ENCODE measurements around the gene PJVK.
"Not testable (repeated sequence)": the region's sequence is repeated elsewhere in the genome, so short reads cannot be mapped to it uniquely, and the experiment has no call there.

PJVK gene, protein sequence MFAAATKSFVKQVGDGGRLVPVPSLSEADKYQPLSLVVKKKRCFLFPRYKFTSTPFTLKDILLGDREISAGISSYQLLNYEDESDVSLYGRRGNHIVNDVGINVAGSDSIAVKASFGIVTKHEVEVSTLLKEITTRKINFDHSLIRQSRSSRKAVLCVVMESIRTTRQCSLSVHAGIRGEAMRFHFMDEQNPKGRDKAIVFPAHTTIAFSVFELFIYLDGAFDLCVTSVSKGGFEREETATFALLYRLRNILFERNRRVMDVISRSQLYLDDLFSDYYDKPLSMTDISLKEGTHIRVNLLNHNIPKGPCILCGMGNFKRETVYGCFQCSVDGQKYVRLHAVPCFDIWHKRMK

DNA sequence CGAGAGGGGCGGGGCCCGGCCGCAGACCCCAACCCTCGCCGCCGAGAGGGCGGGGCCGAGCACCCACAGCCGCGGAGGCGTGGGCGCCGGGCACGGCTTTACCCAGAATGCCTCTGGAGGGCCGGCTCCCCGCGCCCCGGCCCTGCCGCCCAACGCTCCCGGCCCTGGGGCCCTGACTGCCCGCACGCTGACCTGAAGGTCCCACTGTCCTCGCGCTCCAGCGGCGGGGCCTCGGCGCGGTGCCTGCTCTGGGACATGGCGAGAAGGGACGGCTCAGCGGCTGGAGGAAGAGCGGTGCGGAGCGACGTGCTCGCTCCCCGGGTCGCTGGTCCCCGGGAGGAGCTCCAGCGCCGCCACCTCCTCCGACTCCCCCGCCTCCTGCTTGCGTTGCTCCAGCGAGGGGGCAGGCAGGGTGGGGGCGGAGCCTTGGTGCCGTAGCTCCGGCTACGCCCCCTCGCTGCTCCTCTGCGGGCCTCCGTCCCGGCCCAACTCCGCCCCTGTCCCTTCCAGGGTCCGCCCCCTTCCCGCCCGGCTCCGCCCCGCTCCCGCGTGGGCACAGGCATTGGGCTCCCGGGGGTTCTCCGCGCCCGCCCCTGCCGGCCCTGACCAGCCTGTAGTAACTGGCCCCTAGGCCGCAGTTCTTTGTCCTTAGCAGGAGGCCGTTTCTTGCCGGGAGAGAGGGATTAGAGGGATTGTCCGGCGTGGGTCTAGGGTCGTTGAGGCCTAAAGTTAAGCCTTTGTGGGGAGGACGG is at the start of gene PJVK, which contains the start of gene PRKRA:
PJVK (plus strand) TSS at position 605 of the 752 bp plus-strand sequence. CDS start 2,032 bp downstream, outside the sequence.
PRKRA (minus strand) TSS at position 402 of the 752 bp plus-strand sequence; CDS start at position 257, 145 bp downstream.
- DNase-seq: peak; percentile 95

DNA sequence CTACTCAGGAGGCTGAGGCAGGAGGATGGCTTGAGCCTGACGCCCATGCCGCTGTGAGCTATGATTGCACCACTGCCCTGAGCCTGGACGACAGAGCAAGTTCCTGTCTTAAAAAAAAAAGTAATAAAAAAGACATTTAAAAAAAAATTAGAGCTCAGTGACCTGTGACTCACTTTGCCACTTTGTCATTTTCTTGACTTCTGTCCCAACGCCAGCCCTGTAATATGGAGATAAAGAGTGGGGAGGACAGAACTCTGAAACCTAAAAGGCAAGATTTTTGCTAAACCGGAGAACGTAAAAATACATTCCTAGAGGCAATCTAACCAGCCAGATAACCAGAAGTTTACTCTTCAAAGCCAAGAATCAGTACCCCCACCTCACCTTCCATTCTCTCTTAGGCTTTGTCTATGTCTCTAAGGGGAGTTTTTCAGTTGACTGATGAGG is 49.2 kb upstream of the PJVK start:
- no peak for DNase-seq

DNA sequence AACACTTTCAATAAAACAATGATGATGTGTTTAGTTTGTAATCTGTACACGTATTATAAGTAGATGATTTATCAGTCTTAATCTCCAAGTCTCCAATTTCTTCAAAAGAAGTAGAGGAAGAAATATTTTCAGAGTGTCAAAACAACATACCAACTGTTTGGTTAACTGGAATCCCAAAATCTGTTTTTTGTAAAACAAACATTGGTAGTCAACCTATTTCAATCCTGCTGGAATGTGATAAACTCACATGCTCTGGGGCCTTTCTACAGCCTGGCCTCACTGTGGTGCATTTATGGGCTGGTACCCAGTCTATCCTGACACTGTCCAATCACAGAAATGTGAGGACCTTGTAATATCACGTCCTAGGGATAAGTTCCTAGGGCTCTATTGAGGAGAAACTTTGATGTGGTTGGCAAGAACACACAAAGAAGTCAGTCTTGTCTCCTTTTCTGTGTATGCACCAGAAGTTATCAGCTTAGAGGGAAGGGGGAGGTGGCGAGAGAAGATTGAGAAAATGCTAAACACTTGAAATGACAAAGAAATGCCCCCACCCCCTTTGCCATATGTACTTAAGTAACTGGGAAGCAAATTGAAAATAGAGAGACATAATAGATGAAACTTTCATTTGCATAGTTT is 47.4 kb upstream of the PJVK start:
- DNase-seq: no peak

DNA sequence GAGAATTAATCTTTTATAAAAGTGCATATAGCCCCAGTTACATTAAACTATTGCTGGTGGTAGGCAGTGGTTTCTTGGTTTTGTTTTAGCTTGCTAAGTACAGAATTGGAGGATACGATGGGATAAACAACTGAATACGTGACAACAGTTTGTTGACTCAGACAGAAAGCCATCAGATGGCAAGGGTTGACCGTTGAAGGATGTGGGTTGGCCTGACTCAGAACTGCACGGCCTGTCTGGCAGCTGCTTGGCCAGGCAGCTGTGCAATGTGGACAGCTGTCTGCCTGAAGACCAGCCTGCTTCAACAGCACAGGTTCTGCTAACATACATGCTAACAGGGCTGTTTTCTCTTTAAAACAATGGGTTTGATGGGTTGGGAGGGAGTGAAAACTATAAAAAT is 46.8 kb upstream of the PJVK start:
- no peak for DNase-seq

DNA sequence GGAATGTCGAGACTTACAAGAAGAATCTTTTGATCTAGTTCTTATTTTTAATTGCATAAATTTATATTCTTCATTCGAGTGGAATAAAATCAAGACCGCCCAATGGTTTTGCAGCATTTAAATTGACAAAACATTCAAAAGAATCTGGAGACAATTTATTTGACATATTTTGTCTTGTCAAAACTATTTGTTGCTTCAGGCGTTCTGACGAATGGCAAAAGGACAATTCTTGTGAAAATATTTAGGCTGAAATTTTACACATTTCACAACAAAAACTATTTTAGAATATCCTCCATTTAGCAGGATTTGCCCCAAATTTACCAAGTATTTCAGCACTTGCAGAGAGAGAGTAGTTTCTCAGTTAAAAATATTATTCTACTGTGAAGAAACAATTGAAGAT is 41.9 kb upstream of the PJVK start:
- DNase-seq: no peak

DNA sequence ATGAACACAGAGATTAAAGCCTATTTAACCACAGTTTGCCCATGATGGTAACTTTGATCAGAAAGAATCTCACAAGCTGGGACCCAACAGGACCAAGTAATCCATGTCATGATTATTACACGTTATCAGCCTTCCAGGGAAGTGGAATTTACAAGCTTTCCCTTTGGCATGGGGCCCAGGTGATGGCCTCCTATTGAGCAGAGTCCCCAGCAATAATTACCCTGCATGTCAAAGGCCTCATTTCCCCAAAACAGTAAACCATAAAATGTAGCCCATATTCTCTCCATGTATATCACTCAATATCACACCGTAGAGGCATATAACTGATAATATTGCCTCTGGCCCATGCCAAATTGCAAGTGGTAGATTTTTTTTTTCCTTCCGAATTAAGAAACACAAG is 39.1 kb upstream of the PJVK start:
- DNase-seq: no peak

DNA sequence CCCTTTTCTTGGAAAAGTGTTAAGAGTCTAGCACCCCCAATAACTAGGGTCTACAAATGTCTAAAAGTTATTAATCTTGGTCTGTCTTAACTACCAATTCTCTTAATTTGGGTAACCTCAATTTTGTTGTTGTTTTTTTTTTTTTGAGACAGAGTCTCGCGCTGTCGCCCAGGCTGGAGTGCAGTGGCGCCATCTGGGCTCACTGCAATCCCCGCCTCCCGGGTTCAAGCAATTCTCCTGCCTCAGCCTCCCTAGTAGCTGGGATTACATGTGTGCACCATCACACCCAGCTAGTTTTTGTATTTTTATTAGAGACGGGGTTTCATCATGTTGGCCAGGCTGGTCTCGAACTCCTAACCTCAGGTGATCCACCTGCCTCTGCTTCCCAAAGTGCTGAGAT is 38.7 kb upstream of the PJVK start:
- not testable (repeated sequence) for DNase-seq

DNA sequence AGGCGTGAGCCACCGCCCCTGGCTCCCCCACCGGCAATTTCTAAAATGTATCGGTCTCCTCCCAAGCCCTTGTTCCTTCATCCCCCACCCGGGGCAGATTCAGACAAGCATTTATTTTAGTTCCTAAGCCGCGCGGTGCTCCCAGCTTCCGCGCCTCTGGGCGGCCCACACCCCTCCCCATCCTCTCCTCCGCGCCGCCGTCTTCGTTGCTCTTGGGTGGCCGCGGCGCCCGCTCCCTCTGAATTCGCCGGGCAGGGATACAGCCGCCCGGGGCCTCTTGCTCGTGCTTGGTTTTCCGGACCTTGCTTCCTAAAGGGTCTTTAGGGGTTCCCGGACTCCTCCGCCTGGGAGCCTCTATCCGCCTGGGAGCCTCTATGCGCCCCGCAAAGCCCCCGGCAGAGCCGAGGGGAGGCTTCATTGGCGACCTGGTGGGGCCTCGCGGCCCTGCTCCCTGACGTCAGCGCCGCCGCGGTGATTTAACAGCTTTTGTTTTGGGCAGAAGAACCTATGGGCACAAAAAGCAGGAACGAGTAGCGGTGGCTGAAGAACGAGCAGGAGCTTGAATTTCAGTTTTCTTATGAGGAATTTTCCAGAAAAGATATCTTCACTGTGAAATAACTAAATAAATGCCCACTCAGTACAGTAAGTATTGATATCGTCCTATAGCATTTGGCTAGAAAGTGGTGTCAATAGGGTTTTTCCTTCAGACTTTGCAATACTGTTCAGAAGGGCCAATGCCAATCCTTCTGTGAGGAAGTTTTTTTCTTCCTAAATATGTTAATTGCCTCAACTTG is 37.5 kb upstream of the PJVK start:
- peak; percentile 75 for DNase-seq

DNA sequence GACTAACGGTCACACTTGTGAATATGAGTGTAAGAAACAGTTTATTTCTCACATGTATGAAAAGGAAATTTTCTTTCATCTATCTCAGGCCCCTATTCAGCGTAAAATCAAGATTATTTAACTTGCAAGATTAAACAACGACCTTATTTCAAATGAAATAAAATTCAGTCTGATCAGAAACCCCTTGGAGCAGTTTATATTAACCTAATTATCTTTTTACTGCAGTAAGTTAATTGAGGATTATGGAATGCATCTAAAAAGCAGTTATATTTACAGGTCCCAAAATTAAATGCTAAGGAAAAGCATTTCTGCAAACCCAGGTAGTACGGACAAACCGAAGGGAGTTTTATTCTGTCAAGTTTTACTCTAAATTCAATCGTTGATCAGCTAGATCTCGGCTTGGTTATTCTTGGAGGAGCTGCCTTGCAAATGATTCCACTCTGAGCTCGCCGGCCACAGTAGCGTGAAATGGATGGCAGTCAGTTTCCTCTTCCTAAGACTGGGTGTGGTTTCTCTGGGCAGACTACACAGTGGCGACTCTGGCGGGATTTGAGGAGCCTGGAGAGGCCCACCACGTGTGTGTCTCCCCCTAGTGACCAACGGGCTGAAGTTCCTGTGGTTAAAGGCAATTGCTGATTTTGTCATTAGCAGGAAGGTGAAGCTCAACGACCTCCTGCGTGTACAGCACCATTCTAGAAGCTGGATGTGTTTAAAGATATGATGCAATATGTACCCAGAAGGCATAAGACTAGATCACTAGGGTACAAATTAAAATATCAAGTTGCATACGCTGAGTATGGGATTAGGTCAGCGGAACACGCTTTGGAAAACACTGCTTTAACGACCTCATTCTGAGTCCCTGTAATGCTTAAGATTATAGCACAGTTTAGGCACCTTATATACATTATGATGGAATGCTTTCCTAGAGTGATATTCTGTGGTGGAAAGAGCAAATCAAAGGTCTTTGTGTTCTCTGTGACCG is 36.6 kb upstream of the PJVK start:
- peak; percentile 83 for DNase-seq

DNA sequence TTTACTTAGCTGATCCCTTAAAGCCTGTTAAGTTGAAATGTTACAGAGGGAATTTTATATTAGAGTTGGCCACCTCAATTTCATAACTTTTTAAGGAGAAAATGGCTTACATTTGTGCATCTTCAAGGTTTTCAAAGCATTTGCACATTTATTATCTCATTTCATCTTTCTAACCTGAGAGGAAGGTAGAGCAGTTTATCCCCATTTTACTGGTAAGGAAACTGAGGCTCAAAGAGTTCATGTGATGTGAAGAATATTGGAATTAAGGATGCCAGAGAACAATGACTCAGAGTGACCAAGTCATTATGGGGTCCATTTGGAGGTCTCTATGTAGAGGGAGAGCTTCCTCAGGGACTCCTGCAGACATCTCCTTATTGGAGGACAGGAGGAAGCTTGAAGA is 35.2 kb upstream of the PJVK start:
- DNase-seq: no peak

DNA sequence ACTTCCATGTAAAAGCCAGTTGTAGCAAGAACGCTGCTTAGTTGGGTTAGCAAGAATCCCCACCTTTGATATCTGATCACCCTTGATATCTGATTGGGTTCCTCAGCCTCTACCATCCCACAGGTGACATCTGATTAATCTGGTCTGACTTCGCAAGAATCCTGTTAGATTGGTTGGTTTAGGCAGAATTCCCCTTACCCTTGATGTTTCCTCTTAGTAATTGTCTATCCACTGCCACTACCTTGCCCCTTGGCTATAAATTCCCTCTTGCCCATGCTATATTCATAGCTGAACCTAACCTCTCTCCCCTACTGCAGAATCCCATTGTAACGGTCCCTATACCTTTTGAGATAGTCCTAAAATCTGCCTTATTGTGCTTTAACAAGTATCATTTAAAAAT is 33.3 kb upstream of the PJVK start:
- no peak for DNase-seq

DNA sequence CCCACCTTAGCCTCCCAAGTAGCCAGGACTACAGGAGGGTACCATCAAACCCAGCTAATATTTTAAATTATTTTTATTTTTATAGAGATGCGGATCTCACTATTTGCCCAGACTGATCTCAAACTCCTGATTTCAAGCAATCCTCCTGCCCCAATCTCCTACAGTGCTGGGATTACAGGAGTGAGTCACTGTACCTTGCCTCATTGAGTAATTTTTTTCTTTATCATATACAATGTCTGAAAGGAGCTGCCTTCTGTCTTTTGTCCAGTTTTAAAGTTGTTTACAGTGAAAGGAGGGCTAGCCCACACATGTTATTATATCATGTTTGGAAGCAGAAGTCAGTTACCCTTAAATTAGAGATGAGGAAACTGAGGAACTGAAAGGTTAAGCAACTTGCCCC is 32.8 kb upstream of the PJVK start:
- DNase-seq: no peak

DNA sequence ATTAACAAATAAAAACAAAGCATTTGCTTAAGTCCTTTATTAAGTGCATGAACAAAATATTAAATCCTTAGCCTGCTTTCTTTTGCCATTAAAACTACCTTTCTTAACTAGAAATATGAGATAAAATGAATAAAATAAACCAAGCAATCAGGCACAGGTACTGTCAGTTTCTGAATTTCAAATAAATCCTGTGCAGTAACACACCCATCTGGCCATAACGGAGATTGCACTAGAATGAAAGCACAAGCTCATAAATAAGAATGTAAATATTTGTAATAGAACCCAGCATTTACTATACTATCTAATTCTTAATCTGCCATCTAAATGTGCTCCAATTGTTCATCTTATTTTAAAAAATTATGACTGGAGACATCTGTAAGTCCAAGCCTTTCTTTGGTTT is 32.1 kb upstream of the PJVK start:
- no peak for DNase-seq

DNA sequence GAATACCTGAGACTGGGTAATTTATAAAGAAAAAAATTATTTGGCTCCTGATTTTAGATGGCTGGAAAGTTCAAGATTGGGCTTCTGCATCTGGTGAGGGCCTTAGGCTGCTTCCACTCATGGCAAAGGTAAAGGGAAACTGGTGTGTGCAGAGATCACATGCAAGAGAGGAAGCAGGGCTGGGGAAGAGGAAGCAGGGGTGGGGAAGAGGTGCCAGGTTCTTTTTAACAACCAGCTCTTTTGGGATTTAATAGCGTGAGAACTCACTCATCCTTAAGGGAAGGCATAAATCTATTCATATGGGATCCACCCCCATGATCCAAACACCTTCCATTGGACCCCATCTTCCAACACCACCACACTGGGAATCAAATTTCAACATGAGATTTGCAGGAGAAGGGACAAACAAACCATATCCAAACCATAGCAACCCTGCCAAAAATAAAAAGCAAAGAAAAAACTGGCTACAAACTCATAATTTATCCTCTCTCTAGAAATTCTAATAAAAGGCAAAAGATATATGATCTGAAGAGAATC is 30.6 kb upstream of the PJVK start:
- DNase-seq: no peak

DNA sequence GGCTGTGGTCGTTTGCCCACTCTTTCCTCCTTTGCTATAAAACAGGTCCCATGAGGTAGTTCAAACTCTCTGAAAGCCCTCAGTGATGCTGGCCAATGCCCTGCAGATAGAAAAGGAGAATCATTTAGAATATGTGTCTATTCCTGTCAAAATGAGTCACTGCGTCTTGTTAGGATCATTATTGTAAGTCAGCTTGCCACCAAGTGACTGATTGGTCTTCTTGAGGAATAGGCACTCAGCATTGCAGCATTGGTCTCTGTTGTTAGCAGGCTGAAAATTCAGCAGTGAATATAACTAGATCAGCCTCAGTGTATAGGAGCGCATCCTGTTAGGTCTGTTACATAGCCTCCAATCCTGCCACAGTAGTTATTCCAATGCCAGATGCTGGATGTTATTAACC is 29.1 kb upstream of the PJVK start:
- no peak for DNase-seq

DNA sequence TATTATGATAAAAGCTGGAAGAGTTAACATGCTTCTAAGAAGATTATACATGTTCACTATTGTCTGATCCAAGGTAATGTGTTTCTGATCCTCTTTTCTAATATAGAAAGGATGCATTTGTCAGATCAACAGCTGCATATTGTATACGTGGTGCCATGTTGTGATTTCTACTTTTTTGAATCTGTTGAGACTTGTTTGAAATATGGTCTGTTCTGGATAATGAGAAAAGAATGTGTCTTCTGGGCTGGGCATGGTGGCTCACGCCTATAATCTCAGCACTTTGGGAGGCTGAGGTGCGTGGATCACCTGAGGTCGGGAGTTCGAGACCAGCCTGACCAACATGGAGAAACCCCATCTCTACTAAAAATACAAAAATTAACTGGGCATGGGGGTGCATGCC is 27.4 kb upstream of the PJVK start:
- DNase-seq: not testable (repeated sequence)

DNA sequence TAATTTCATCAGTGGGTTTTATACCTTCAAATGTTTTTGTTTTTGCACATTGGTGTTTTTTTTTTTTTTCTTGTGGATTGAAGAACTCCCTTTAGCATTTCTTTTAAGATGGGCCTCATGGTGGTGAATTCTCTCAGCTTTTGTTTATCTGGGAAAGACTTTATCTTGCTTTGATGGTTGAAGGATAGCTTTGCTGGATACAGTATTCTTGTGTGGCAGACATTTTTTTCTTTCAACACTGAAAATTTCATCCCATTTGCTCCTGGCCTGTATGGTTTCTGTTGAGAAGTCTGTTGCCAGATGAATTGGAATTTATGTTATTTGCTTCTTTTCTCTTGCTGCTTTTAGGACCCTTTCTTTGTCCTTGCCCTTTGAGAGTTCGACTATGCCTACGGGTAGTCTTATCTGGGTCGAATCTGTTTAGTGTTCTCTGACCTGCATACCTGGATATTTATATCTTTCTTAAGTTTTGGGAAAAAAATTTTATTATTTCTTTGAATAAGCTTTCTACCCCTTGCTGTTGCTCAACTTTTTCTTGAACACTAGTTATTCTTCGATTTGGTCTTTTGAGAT is 25.8 kb upstream of the PJVK start:
- DNase-seq: no peak

DNA sequence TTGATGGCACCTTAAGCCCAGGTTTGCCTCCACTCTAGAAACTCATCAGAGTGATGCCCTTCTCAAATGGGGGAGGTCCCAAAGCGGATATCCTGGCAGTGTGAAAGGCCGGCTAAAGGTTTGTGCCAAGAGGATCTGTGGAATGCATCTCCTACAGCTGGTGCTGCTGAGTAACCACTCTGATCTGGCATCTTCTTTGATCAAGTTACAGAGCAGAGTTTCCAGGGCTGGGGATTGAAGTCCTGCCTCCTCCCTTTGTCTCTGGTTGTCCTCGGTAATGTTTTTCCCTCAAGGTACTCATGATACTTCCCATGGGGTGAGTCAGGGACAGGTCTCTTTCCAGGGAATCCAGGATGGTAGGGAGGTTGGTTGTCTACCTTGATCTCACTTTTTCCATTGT is 24.8 kb upstream of the PJVK start:
- DNase-seq: no peak

DNA sequence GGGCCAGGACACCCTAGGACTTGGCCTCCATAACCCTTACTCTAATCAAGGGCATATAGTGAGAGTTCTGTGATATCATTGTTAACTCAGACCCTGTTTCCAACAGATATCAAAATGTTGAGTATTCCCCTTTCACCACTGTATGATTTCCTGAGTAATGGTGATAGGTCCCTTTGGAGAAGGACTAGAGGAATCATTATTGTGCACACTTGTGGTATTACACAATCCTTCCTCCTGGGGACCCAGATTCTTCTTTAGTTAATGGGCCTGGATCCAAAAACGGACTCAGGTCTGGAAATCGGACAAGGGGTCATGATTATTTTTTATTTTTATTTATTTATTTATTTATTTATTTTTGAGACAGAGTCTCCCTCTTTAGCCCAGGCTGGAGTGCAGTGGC is 23.7 kb upstream of the PJVK start:
- no peak for DNase-seq

DNA sequence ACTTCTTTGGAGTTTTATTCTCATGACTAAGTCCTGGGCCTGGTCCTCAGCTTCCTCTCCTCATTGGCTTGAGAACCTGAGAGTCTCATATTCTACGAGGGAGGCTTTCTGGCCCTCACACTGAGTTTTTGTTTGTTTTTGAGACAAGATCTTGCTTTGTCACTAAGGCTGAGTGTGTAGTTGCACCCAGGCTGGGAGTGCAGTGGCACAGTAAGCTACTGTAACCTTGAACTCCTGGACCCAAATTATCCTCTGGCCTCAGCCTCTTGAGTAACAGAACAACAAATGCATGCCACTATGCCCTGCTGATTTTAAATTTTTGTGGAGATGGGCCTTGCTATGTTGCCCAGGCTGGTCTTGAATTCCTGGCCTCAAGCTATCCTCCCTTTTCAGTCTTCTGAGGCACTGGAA is 22.8 kb upstream of the PJVK start:
- DNase-seq: no peak

DNA sequence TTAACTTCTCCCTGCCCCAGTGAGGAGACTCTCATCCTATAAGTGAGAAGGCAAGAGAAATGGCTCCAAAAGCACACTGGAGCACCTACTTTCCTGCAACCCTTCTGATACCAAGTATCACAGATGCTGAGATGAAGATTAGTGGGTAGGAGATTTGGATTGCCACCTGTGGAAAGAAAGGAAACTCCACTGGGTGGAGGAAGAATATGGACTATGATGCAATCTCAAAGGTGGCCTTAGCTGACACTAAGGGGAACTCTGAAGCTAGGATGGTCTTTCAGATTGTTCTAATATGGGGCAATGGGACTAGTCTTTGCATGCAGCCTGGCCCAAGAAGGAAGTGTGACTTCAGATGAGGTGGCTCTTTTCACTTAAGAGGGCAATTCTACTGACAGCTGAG is 21.8 kb upstream of the PJVK start:
- no peak for DNase-seq
